Liver (tissue), 9 donors: ENCODE results near the gene GSTO2. TPM values are rescaled to one million over a fixed set of nuclear protein-coding genes. Genes with fewer than 3 reads are reported as not detected.

Experiments
- DNase-seq: peaks from one replicate; pipeline ENCODE4 v3.0.0-alpha.2; 2017; ENCODE audit warnings: low spot score
- H3K27ac ChIP-seq, 2 donors: one replicate each; pipeline ENCODE4 v1.7.0; 2013; ENCODE audit warnings: inconsistent platforms in 2 of 2, low read length in 2 of 2, control low read depth in 1 of 2, low read depth in 1 of 2, mild to moderate bottlenecking in 1 of 2
- H3K27me3 ChIP-seq, 4 donors: one replicate each; pipeline versions ENCODE4 v1.6.1 to v1.7.0; 2013; ENCODE audit warnings: low read length in 3 of 4, inconsistent platforms in 1 of 4, mild to moderate bottlenecking in 1 of 4, moderate library complexity in 1 of 4; ENCODE audit not compliant: control insufficient read depth in 4 of 4, insufficient read depth in 4 of 4
- H3K36me3 ChIP-seq, 4 donors: one replicate each; pipeline versions ENCODE4 v1.6.1 to v1.7.0; 2013; ENCODE audit warnings: low read length in 3 of 4, mild to moderate bottlenecking in 3 of 4, low read depth in 1 of 4, moderate library complexity in 1 of 4; ENCODE audit not compliant: control insufficient read depth in 4 of 4, insufficient read depth in 3 of 4
- H3K4me1 ChIP-seq, 4 donors: one replicate each; pipeline versions ENCODE4 v1.6.1 to v1.7.0; 2013; ENCODE audit warnings: low read length in 3 of 4, mild to moderate bottlenecking in 3 of 4, moderate library complexity in 1 of 4; ENCODE audit not compliant: control insufficient read depth in 4 of 4, insufficient read depth in 4 of 4
- H3K4me3 ChIP-seq, 3 donors: one replicate each; pipeline versions ENCODE4 v1.6.1 to v1.7.0; 2013; ENCODE audit warnings: low read length in 3 of 3, control low read depth in 1 of 3, low read depth in 1 of 3, mild to moderate bottlenecking in 1 of 3
- H3K9ac ChIP-seq, 2 donors: one replicate each; pipeline ENCODE4 v1.7.0; 2013; ENCODE audit warnings: low read length in 2 of 2, mild to moderate bottlenecking in 2 of 2, moderate library complexity in 2 of 2, control low read depth in 1 of 2, low read depth in 1 of 2
- H3K9me3 ChIP-seq, 4 donors: one replicate each; pipeline versions ENCODE4 v1.6.1 to v1.7.0; 2013; ENCODE audit warnings: low read length in 3 of 4; ENCODE audit not compliant: control insufficient read depth in 4 of 4
- ATF3 ChIP-seq: IDR thresholded peaks from 2 replicates; pipeline ENCODE4 v1.6.1; 2016; ENCODE audit warnings: antibody characterized with exemption
- CTCF ChIP-seq: fragments of 150-350 bp; IDR thresholded peaks from 2 replicates; pipeline ENCODE4 v1.5.1; 2017; ENCODE audit warnings: improper control_type of control experiment, low read depth, low read length; ENCODE audit not compliant: missing input control
- EGR1 ChIP-seq, 2 donors: IDR thresholded peaks; 2 replicates each; pipeline ENCODE4 v1.6.1; 2016 to 2018; ENCODE audit warnings: antibody characterized with exemption in 2 of 2, low read depth in 2 of 2
- FOXA1 ChIP-seq: IDR thresholded peaks from 2 replicates; pipeline ENCODE4 v1.6.1; 2016; ENCODE audit warnings: antibody characterized with exemption
- FOXA2 ChIP-seq: IDR thresholded peaks from 2 replicates; pipeline ENCODE4 v1.6.1; 2016; ENCODE audit warnings: antibody characterized with exemption
- GABPA ChIP-seq, 2 donors: IDR thresholded peaks in 1 of 2; conservative IDR thresholded peaks in 1 of 2; 2 replicates each; pipeline ENCODE4 v1.6.1; 2016; ENCODE audit warnings: antibody characterized with exemption in 2 of 2, mild to moderate bottlenecking in 1 of 2, moderate library complexity in 1 of 2
- HNF4A ChIP-seq, 2 donors: conservative IDR thresholded peaks; 2 replicates each; pipeline ENCODE4 v1.6.1; 2016; ENCODE audit warnings: antibody characterized with exemption in 2 of 2, mild to moderate bottlenecking in 2 of 2
- HNF4G ChIP-seq: IDR thresholded peaks from 2 replicates; pipeline ENCODE4 v1.6.1; 2016; ENCODE audit warnings: antibody characterized with exemption
- JUND ChIP-seq, 2 donors: IDR thresholded peaks; 2 replicates each; pipeline ENCODE4 v1.6.1; 2016; ENCODE audit warnings: antibody characterized with exemption in 2 of 2
- MAX ChIP-seq: IDR thresholded peaks from 2 replicates; pipeline ENCODE4 v1.6.1; 2016; ENCODE audit warnings: antibody characterized with exemption
- NR2F2 ChIP-seq: IDR thresholded peaks from 2 replicates; pipeline ENCODE4 v1.6.1; 2016; ENCODE audit warnings: antibody characterized with exemption
- RAD21 ChIP-seq, 2 donors: IDR thresholded peaks; 2 replicates each; pipeline ENCODE4 v1.6.1; 2016; ENCODE audit warnings: antibody characterized with exemption in 2 of 2, mild to moderate bottlenecking in 2 of 2
- REST ChIP-seq: IDR thresholded peaks from 2 replicates; pipeline ENCODE4 v1.6.1; 2016; ENCODE audit warnings: antibody characterized with exemption, mild to moderate bottlenecking
- RXRA ChIP-seq, 2 donors: IDR thresholded peaks; 2 replicates each; pipeline ENCODE4 v1.6.1; 2017 to 2018; ENCODE audit warnings: antibody characterized with exemption in 2 of 2, mild to moderate bottlenecking in 1 of 2
- SP1 ChIP-seq: IDR thresholded peaks from 2 replicates; pipeline ENCODE4 v1.6.1; 2018; ENCODE audit warnings: antibody characterized with exemption, mild to moderate bottlenecking
- TAF1 ChIP-seq: conservative IDR thresholded peaks from 2 replicates; pipeline ENCODE4 v1.6.1; 2016; ENCODE audit warnings: antibody characterized with exemption, mild to moderate bottlenecking
- YY1 ChIP-seq: IDR thresholded peaks from 2 replicates; pipeline ENCODE4 v1.6.1; 2016; ENCODE audit warnings: antibody characterized with exemption, mild to moderate bottlenecking
- ZBTB33 ChIP-seq: IDR thresholded peaks from 2 replicates; pipeline ENCODE4 v1.6.1; 2016; ENCODE audit warnings: antibody characterized with exemption
- WGBS: extraction: QIAGEN DNeasy Blood & Tissue Kit; methylation state at CpG from one replicate; pipeline ENCODE4 v1.1.7; 2013; 5-methylcytosine and 5-hydroxymethylcytosine counted together
- polyA plus RNA-seq, 2 donors: library from polyadenylated mRNA; stranded (reverse) in 1 of 2; unstranded in 1 of 2; fragments of 200-250 nt in 1 of 2; fragments of >200 nt in 1 of 2; fragmentation: Nextera tagmentation in 1 of 2; extraction: Ambion mirVana in 1 of 2; gene quantifications; one replicate each; pipeline versions ENCODE4 v1.2.1 to v1.2.3, GENCODE V29; 2013 to 2015
- total RNA-seq, 2 donors: library from RNA; depleted of rRNA; stranded (reverse); fragments of >200 nt; gene quantifications; one replicate each; pipeline ENCODE4 v1.2.3, GENCODE V29; 2014
- donor health status: healthy.
- donor health status: healthy.
- donor health status: healthy.
- donor health status: healthy.
- donor health status: healthy.

Gene GSTO2
- total and polyA plus RNA-seq, 4 donors: 1.0 to 4.6 (median 1.7) TPM

GRCh38 chr10:104258209-104258608, 10.8 kb upstream of the GSTO2 start:
- Histone ChIP-seq H3K9ac (peak overlapping the region; percentile 1 to 60), H3K4me3 (peak overlapping the region in 1 of 3 donors; percentile 8), H3K36me3 (peaks cover 2 to 36% (median 29%) of the 10 kb centered on the region in 4 donors), H3K27ac (peak overlapping the region; percentile 99 to 100), H3K9me3 (no peaks in the 10 kb centered on the region), H3K4me1 (peaks cover 7 to 83% (median 66%) of the 10 kb centered on the region in 4 donors), H3K27me3 (no peaks in the 10 kb centered on the region)
- 23% methylated on average over 3 of the region's 3 CpGs for WGBS
- DNase-seq: no peak
- TF ChIP-seq ZBTB33 (no peak), MAX (peak; percentile 65), RAD21 (IDR thresholded peaks at IDR 0.05) (no peak), GABPA (IDR thresholded peaks at IDR 0.05 in 1 of 2, conservative IDR thresholded peaks at IDR 0.05 in 1 of 2) (no peak), HNF4A (conservative IDR thresholded peaks at IDR 0.05) (peak; percentile 30 to 60), SP1 (peak; percentile 27), RXRA (IDR thresholded peaks at IDR 0.05) (peak in 1 of 2 donors; percentile 48), JUND (IDR thresholded peaks at IDR 0.05) (peak in 1 of 2 donors; percentile 25), CTCF (no peak), FOXA2 (peak; percentile 34), YY1 (peak; percentile 20), FOXA1 (no peak), TAF1 (no peak), REST (no peak), EGR1 (IDR thresholded peaks at IDR 0.05; ENCODE audit: low read depth in 2 of 2) (peak in 1 of 2 donors; percentile 36), HNF4G (no peak), ATF3 (no peak), NR2F2 (no peak)
